NCI-H446 treated with DMSO at 0.1 percent for 48 hours (cell line): ENCODE results near the gene MYBPC2.
"Not testable (repeated sequence)": the region's sequence is repeated elsewhere in the genome, so short reads cannot be mapped to it uniquely, and the experiment has no call there.

Experiments used
- DNase-seq: peaks from one replicate; lab custom pipeline; 2025; lab: John Stamatoyannopoulos, UW

Gene MYBPC2

DNA sequence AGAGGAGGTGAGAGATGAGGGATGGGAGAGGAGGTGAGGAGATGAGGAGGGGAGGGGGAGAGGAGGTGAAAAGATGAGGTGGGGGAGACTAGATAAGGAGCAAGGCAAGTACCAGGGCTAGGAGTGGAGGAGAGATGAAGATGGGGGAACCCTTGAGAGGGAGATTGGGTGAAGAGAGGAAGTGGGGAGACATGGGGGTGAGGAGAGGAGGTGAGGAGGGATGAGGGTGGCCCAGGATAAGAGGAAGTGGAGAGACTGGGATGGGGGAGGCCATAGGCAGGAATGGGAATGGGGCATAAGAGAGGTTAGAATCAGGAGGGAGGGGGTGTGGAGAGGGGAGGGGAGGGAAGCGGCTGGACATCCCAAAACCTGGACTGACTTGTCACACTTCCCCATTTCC, 26.9 kb downstream of the MYBPC2 start:
- no peak for DNase-seq

DNA sequence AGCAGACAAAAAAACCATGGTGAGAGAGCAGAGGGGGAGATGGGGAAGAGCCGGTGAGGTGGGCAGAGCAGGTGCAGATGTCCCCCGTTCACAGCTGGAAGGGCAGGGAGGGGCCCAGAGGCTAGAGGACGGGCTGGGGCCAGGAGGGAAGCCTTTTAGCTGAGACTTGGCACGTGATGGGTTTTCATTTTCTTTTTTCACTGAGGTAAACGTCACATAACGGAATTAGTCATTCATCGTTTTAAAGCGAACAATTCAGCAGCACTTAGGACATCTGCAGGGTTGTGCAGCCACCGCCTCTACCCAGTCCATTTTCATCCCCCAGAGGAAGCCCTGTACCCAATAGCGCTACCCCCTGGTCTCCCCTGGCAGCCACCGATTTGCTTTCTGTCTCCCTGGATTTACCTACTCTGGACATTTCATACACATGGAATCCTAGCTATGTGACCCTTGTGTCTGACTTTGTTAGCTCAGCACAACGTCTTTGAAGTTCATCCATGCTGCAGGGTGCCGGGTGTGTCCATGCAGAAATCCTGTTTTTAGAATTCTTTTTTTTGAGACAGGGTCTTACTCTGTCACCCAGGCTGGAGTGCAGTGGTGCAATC, 27.6 kb downstream of the MYBPC2 start:
- DNase-seq: no peak

DNA sequence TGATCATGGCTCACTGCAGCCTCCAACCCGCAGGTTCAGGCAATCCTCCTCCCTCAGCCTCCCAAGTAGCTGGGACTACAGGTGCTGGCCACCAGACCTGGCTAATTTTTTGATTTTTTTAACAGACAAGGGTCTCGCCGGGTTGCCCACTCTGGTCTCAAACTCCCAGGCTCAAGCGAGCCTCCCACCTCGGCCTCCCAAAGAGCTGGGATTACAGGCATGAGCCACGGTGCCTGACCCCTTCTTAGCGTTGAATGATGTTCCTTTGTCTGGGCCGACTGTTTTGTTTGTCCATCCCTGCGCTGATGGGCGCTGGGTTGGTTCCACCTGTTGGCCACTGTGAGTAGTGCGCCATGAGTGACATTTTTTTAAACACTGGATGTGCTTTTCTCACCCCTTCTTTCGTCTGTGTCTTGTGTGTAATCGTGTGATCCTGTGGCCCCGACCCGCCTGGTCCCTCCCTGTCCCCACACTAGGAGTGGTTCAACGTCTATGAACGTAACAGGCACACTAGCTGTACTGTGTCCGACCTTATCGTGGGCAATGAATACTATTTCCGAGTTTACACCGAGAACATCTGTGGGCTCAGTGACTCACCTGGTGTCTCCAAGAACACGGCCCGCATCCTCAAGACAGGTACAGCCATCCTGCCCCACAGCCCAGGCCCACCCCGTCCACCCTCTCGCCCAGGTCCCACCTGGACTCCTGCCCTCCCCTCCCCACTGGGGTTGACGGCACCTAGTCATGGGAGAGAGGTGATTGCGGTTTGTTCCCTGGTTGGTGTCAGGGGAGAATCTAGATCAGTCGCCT, 28.6 kb downstream of the MYBPC2 start:
- DNase-seq: no peak

DNA sequence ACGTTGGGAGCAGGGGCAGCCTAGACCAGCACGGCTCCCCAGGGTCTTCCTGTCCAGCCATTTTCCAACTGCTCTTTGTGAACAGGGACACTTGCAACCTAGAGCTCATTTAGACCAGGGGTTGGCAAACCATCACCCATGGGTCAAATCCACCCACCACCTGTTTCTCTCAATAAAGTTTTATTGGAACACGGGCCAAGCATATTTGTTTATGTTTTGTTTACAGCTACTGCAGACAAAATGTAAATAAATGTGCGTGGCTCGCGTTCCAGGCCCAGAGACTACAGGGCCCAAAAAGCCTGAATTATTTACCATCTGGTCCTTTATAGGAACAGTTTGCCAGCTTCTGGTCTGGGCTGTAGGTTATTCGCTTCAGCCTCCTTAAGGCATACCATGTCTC, 30.3 kb downstream of the MYBPC2 start:
- DNase-seq: no peak

DNA sequence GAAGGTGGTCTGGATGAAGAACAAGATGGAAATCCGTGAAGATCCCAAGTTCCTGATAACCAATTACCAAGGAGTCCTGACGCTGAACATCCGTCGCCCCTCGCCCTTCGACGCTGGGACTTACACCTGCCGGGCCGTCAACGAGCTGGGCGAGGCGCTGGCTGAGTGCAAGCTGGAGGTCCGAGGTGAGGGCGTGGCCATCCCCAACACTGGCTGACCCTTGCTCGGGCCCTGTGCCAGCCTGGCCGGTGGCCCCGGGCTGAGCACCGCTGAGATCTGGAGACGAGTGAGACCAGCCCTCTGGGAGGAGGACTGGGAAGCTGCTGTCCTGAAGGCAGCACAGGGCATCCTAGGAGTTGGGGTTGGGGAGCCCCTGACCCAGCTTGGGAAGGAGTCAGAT, 31.7 kb downstream of the MYBPC2 start:
- DNase-seq: no peak

DNA sequence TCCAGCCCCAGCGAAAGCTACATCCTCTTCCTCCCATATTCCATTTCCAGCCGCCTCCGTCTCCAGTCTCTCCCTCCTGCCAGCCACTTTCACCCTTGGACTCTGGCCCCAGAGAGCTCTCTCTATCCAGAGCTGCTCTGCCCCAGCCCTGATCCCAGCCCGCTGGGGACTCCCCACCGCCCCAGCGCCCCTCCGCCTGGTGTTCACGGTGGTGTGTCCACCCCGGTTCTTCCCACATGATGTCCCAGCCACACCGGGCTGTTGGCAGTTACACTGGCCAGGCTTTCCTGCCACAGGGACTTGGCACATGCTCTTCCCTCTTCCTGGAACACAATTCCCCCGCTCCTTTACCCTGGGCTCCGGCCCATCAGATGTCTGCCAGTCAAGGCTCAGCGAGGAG, 32.3 kb downstream of the MYBPC2 start:
- no peak for DNase-seq

DNA sequence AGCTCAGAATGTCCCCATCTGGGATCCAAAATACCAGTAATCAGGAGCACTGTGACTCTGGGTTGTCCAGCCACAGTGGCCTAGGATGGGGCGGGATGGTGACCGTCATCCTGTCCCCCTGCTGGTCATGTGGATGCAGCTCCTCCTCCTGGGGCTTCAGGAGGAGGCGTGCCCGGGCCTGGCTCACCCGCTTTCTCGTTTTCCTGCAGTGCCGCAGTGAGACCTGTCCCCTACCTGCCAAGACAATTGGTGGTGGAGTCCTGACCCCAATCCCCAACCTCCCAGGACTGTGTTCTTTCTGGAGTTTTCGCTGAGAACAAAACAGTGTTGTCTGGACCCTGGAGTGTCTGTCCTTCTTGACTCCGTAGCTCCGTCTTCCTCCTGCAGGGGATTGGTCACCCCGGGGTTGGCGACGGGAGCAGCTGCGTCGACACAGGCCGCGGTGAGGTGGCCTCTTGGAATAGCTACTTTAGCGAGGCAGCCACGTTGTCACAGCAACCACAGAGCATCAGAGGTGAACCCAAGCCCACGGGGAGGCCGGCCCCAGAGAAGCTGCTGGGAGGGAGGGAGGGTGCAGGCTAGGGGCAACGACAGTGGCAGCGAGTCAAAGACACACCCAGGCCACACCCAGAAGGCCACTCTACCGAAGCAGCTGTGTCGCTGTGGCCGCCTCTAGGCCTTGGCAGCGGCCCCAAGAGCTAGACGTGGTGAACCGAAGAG, 33.5 kb downstream of the MYBPC2 start:
- DNase-seq: no peak

DNA sequence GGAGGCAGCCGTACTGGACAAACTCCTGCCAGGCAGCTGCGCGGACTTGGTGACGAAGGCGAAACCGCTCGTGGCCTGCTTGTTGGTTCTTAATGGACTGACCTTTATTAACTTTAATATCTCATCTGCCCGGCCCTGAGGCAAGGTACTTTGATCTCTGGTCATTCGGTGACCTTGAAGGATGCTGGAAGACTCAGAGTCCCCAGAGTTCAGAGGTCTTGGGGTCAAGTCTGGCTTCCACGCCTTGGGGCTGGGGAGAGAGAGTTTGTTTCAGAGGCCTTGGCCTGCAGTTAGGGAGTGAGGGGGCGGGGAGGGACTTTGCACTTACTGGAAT, 34.0 kb downstream of the MYBPC2 start:
- DNase-seq: no peak

DNA sequence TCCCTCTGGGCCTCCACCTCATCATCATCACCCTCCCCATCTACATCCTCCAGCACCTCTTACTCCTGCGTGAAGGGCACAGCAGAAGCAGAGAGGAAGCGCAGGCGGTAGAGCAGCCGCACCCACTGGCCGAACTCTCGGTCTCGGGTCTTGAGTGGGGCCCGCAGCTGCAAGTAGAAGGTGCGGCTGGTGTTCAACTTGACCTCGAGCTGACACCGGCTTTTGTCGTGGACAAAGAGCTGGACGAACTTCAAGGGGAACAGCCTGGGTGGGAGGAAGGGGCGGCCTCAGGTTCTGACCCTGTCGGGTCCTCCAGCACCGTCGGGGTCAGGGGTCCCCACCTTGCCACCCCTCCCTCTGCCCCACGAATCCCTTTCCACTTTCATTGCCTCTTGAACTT, 34.9 kb downstream of the MYBPC2 start:
- DNase-seq: no peak

DNA sequence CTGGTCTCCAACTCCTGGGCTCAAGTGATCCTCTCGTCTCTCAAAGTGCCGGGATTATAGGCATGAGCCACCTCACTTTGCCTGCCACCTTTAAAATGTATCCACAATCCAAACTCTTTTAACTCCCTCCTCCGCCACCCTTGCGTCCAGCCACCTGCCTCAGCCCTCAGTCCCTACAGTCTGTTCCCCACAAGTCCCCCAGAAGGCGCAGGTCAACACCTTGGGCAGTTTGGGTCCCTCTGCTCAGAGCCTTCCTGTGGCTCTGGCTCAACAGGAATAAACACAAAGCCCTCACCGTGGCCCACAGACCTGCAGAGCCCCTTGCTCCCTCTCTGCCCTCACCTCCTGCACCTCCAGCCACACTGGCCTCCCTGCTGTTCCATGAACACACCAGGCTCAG, 36.1 kb downstream of the MYBPC2 start:
- DNase-seq: no peak

DNA sequence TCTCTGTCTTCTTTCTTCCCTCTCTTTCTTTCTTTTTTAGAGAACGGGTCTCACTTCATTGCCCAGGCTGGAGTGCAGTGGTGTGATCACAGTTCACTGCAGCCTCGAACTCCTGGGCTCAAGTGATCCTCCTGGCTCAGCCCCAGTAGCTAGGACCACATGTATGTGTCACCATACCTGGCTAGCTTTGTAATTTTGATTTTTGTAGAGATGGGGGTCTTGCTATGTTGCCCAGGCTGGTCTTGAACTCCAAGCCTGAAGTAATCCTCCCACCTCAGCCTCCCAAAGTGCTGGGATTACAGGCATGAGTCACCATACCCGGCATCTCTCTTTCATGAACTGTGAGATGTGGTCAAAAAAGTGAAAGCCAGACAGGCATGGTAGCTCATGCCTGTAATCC, 40.6 kb downstream of the MYBPC2 start:
- not testable (repeated sequence) for DNase-seq

DNA sequence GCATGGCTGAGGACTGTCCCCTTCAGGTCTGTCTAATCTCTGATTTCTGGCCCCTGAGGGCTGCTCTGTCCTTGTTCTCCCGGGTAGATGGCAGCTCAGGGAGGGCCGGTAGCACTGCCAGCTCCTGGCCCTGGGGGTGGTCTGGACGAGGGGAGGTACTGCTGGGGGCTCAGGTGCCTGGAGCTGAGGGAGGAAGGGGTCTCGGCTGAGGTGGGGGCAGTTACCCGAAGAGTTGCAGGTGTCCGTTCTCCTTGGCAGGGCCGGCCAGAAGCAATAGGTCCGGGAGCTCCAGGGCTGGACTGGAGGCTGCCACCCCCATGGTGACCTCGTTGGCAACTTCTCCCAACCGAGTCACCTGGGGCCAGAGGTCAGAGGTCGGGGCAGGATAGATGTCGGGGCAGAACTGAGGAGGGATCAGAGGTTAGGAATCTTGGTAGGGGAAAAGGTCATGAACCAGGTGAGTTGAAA, 42.4 kb downstream of the MYBPC2 start:
- no peak for DNase-seq

DNA sequence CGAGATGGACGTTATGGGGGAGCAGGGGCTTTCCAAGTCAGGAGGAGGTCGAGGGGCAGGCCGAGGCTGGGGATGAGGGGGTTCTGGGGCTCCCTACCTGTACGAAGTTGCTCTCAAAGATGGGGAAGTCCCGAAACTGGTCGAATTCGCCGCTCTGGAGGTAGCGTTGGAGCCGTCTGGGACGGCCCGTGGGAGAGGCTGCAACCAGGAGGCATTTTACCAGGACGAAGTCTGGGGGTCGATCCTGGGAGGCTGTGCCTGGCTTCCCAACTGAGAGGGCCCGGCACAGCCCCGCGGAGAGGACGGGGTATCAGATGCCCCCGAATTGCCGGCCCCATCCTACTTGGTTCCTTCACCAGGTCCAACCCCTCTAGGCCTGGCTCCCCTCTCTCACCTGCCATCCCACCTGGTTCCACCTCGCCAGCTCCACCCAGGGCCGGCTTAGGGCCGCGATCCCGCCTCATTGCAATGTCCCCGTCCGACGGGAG, 43.1 kb downstream of the MYBPC2 start:
- no peak for DNase-seq

DNA sequence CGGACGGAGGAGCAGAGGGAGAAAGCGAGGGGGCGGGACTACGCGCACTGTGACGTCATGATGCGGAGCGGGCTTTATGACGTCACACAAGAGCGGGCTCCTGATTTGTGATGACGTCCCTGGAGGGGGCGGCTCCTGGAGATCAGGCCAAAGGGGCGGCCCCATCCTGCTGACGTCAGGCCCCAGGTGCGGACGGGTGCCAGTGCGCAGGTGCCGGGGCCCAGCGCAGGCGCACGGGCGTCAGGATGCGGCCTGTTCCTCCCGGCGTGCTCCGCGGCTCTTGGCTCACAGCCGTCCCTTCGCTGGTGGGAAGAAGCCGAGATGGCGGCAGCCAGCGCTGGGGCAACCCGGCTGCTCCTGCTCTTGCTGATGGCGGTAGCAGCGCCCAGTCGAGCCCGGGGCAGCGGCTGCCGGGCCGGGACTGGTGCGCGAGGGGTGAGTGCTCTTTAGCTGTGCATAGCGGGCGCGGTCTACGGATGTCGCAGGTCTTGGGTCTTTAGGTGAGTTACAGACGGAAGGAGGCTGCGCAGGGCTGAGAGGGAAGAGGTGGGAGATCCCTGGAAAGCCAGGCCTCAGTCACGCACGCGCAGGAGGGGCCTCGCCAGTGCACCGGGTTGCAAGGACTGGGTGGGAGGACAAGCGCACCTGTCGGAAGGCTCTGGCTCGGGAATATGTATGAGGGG, 43.7 kb downstream of the MYBPC2 start, which contains the start of the genes EMC10 and GARIN5A:
EMC10 (plus strand) TSS at position 284 of the 683 bp plus-strand sequence; CDS start at position 322, 38 bp downstream.
GARIN5A (minus strand) TSS at position 625 of the 683 bp plus-strand sequence; CDS start at position 165, 460 bp downstream.
- peak; percentile 63 for DNase-seq

DNA sequence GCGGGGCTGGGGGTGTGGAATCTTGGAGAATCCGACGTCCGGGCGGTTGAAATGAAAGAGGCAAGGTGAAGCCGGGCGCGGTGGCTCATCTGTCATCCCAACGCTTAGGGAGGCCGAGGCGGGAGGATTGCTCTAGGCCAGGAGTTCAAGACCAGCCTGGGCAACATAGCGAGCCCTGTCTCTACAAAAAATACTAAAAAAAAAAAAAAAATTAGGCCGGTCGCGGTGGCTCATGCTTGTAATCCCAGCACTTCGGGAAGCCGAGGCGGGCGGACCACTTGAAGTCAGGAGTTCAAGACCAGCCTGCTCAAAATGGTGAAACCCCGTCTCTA, 44.2 kb downstream of the MYBPC2 start:
- no peak for DNase-seq

DNA sequence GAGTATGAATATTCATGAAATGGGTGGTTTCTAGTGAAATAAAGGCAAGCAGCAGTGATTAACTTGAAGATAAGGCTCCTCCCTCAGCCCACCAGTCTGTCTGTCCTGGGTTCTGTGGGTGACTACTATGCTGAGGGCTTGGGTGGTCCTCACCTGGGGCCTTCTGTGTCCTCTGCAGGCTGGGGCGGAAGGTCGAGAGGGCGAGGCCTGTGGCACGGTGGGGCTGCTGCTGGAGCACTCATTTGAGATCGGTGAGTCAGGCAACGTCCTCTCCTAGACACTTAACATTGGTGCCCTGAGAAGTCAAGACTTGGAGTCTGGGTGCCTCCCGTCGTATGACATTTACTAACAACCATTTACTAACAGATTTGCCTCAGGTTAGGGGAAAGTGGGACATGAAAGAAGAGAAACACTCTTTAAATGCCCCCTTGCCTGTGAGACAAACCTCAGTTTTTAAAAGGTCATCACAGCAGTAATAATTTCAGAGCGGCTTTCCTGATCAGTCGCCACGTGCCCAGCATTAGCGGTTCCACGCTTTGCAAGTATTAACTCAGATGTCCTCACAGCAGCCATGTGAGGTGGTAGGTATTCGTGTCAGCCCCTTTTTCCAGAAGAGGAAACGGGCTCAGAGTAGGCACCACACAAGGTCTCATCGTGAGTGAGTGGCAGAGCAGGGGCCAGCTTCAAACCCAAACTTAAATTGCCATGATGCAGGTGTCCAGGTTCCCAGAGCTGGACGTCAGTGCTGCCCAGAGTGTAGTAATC, 45.2 kb downstream of the MYBPC2 start:
- no peak for DNase-seq

DNA sequence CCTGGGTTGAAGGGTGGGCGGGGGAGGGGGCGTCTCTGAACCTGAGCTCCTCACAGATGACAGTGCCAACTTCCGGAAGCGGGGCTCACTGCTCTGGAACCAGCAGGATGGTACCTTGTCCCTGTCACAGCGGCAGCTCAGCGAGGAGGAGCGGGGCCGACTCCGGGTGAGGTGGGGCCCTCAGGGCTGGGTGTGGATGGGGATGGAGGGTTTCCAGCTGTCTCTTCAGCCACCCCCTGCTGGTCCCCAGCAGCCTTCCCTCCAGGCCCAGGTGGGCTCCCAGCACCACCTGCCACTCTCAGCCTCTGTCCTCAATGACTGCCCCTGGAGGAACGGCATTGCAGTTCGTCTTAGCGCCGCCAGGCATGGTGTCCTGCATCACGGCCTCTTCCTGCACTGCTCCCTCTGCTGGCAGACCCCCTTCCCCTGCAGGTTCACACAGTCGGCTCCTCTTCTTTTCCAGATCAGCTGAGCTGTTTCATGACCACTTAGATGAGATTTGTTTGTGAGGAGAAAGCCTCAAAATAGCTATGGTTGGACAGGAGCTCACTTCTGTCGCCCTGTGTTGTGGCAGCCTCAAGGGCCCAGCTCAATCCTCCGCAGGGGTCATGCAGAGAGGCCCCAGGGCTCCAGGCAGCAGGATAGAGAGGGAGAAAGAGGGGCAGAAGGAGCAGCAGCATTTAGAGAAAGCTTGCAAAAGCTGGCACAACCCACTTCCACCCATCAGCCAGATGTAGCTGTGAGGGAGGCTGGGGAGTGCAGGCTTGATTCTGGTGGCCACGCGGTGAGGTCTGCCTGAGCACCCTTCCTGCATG, 46.4 kb downstream of the MYBPC2 start:
- no peak for DNase-seq

DNA sequence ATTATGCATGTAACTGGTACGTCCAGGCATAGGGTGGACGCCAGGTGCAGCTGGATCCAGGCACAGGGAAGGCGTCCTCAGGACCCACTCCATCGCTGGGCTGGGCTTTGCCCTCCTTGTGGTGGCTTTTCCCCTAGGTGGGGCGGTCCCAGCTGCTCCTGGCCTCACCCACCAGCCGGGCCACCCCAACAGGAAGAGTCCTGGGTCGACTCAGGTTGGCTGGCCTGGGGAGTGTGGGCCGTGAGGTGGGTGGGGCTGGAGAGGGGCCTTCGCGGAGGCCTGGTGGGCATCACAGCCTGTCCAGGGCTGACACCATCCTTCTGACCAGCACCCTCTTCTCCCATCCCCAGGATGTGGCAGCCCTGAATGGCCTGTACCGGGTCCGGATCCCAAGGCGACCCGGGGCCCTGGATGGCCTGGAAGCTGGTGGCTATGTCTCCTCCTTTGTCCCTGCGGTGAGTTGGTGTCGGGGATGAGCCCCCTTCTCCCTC, 47.1 kb downstream of the MYBPC2 start:
- no peak for DNase-seq

DNA sequence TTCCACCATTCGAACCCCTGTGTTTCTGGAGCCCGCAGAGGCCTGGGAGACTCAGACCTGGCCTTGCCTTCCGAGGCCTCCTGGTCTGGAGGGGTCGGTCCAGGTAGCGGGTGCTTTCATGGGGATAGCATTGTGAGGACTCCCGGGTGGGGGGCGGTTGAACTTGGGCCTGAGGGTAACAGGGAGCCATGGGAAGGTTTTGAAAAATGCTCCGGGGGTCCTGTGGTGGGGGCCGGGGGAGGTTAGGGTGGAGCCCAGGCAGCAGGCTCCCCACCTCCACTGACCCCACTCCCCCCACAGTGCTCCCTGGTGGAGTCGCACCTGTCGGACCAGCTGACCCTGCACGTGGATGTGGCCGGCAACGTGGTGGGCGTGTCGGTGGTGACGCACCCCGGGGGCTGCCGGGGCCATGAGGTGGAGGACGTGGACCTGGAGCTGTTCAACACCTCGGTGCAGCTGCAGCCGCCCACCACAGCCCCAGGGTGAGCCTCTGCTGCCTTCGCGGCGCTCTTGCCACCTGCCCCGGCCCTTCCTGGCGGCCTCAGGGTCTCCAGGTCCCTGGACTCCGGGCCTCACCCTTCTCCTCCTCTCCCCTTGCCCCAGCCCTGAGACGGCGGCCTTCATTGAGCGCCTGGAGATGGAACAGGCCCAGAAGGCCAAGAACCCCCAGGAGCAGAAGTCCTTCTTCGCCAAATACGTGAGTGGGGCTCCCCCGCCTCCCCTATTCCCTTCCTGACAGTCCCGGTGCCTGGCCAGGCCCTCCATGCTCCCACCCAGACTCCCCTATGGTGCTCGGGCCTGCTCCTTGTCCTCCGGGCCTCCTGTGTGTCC, 47.8 kb downstream of the MYBPC2 start:
- DNase-seq: no peak
